GM23338 (cell line): Measurements from ENCODE around the gene SYNPO2. TPM values are rescaled to one million over a fixed set of nuclear protein-coding genes. Genes with fewer than 3 reads are reported as not detected.

Source experiments
- ATAC-seq: fragments of 200-7000 bp; cut with Tn5 transposase; 3 replicates; pipeline ENCODE4 v1.9.1; 2020
- DNase-seq: peaks from one replicate; pipeline ENCODE4 v3.0.0-alpha.2; 2015; ENCODE audit warnings: low spot score
- H2AFZ ChIP-seq: fragments of 200-600 bp; sonication (generic); 2 replicates; pipeline ENCODE4 v1.8.0; 2016; ENCODE audit warnings: antibody characterized with exemption, mild to moderate bottlenecking, moderate library complexity
- H3F3A ChIP-seq: fragments of 200-600 bp; sonication (generic); replicated peaks from 2 replicates; pipeline ENCODE4 v1.8.0; 2017; ENCODE audit warnings: antibody characterized with exemption, mixed run types, low read depth
- H3K27ac ChIP-seq: fragments of 200-600 bp; sonication (generic); 2 replicates; pipeline ENCODE4 v1.6.1; 2016; ENCODE audit warnings: low read depth
- H3K27me3 ChIP-seq: fragments of 200-600 bp; sonication (generic); 2 replicates; pipeline ENCODE4 v1.8.0; 2016; ENCODE audit warnings: mild to moderate bottlenecking, mixed run types, moderate library complexity; ENCODE audit not compliant: insufficient read depth
- H3K36me3 ChIP-seq: fragments of 200-600 bp; sonication (generic); 2 replicates; pipeline ENCODE4 v1.8.0; 2016; ENCODE audit warnings: mild to moderate bottlenecking; ENCODE audit not compliant: insufficient read depth
- H3K4me1 ChIP-seq: fragments of 200-600 bp; sonication (generic); 2 replicates; pipeline ENCODE4 v1.8.0; 2016; ENCODE audit warnings: mild to moderate bottlenecking, moderate library complexity; ENCODE audit not compliant: insufficient read depth
- H3K4me2 ChIP-seq: fragments of 200-600 bp; sonication (generic); 2 replicates; pipeline ENCODE4 v1.7.1; 2017; ENCODE audit warnings: mixed run types
- H3K4me3 ChIP-seq: fragments of 200-600 bp; sonication (generic); 2 replicates; pipeline ENCODE4 v1.6.1; 2016; ENCODE audit warnings: mixed run types
- H3K79me2 ChIP-seq: fragments of 200-600 bp; sonication (generic); replicated peaks from 2 replicates; pipeline ENCODE4 v1.8.0; 2017; ENCODE audit warnings: mild to moderate bottlenecking; ENCODE audit not compliant: insufficient read depth
- H3K9me2 ChIP-seq: fragments of 200-600 bp; sonication (generic); 2 replicates; pipeline ENCODE4 v1.8.0; 2017; ENCODE audit not compliant: insufficient read depth
- H4K20me1 ChIP-seq: fragments of 200-600 bp; sonication (generic); replicated peaks from 2 replicates; pipeline ENCODE4 v1.8.0; 2017; ENCODE audit warnings: mild to moderate bottlenecking; ENCODE audit not compliant: insufficient read depth
- H3K27ac Mint-ChIP-seq: 2 replicates; pipeline ENCODE4 v1.8.0; 2020; ENCODE audit warnings: inconsistent platforms, mild to moderate bottlenecking, moderate library complexity, mixed read lengths
- H3K27me3 Mint-ChIP-seq: 3 replicates; pipeline ENCODE4 v1.8.0; 2022; ENCODE audit warnings: low read depth, mild to moderate bottlenecking, moderate library complexity, mixed read lengths, inconsistent platforms; ENCODE audit not compliant: insufficient read depth, poor library complexity
- H3K36me3 Mint-ChIP-seq: 3 replicates; pipeline ENCODE4 v1.8.0; 2021; ENCODE audit warnings: low read depth, mild to moderate bottlenecking, inconsistent platforms, moderate library complexity, mixed read lengths
- H3K4me1 Mint-ChIP-seq: 3 replicates; pipeline ENCODE4 v1.8.0; 2020; ENCODE audit warnings: mild to moderate bottlenecking, inconsistent platforms, mixed read lengths
- H3K4me3 Mint-ChIP-seq: 3 replicates; pipeline ENCODE4 v1.8.0; 2021; ENCODE audit warnings: moderate library complexity, mild to moderate bottlenecking, inconsistent platforms, mixed read lengths
- H3K9me3 Mint-ChIP-seq: 3 replicates; pipeline ENCODE4 v1.8.0; 2020; ENCODE audit warnings: moderate library complexity, mild to moderate bottlenecking, inconsistent platforms, mixed read lengths
- CREB1 ChIP-seq: fragments of 250-450 bp; sonication (Bioruptor Pico); IDR thresholded peaks from 2 replicates; pipeline ENCODE4 v1.5.0; 2020; ENCODE audit warnings: low read depth, mild to moderate bottlenecking, moderate library complexity
- CTCF ChIP-seq, 2 experiments: fragments of 200-600 bp in 1 of 2; sonication (generic) in 1 of 2; conservative IDR thresholded peaks; 2 replicates each; pipeline versions ENCODE4 v1.5.1 to v1.6.1; 2016 to 2017; ENCODE audit warnings: antibody characterized with exemption in 2 of 2, low read depth in 2 of 2, mild to moderate bottlenecking in 2 of 2, moderate library complexity in 1 of 2
- JUNB ChIP-seq: IDR thresholded peaks from one replicate; pipeline ENCODE4 v1.6.1; 2016; ENCODE audit warnings: antibody characterized with exemption; ENCODE audit not compliant: unreplicated experiment
- NANOG ChIP-seq: IDR thresholded peaks from 2 replicates; pipeline ENCODE4 v1.6.1; 2016; ENCODE audit warnings: antibody characterized with exemption, borderline replicate concordance
- STAT1 ChIP-seq: IDR thresholded peaks from one replicate; pipeline ENCODE4 v1.6.1; 2016; ENCODE audit warnings: antibody characterized with exemption; ENCODE audit not compliant: unreplicated experiment
- ZNF114 ChIP-seq: fragments of 250-450 bp; sonication (Bioruptor Pico); IDR thresholded peaks from 2 replicates; pipeline ENCODE4 v1.5.0; 2020; ENCODE audit warnings: mild to moderate bottlenecking, moderate library complexity
- ZNF462 ChIP-seq: fragments of 250-450 bp; sonication (Bioruptor Pico); IDR thresholded peaks from 2 replicates; pipeline ENCODE4 v1.5.0; 2020; ENCODE audit warnings: mild to moderate bottlenecking, moderate library complexity
- polyA plus RNA-seq: library from polyadenylated mRNA; unstranded; fragments of >200 nt; fragmentation: Nextera tagmentation; extraction: Ambion mirVana; gene quantifications from 2 replicates; pipeline ENCODE4 v1.2.1, GENCODE V29; 2016
- total RNA-seq: library from RNA; depleted of rRNA; stranded (reverse); fragments of >200 nt; shearing (Covaris generic); gene quantifications from 2 replicates; pipeline ENCODE4 v1.2.3, GENCODE V29; 2014

Gene SYNPO2
- total and polyA plus RNA-seq, 2 experiments from 2014 or later: 2.1 to 3.4 TPM

DNA sequence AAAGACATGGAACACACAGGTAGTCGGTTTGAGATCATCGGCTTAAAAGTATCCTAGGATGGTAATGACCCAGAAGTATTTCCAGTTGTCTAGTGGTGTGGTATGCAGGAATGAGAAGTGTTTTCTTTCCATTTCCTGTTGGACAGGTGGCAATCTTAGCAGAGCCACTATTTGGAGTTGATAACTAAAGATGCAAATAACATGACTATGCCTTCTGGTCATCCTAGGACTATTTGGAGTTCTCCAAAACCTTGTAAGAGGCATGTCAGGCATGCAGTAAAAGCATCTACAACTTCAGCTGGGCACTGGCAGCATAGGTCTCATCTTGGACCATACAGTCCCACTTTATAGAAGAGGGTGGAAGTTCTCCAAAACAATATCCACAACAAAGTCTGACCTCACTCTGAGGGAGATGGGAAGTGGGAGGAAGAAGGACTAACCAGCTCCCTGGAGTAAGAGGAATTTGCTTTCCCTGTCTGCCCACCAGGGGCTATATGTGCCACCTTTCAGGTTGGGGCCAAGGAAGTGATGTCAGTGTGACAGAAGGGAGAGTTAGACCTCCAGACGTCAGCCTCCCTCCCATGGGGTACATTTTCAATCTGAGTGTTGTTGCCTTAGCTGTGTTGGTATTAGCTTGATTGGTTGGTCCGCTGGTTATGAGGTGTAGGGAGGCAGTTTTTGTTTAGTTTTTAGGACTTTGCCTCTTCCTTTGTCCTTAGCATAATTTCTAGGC is 145.8 kb downstream of the SYNPO2 start:
- no peaks in the 10 kb centered on the region for H3F3A ChIP-seq
- Mint-ChIP-seq H3K4me3 (no peak overlapping the region), H3K36me3 (peaks cover 8% of the 10 kb centered on the region), H3K4me1 (peaks cover 20% of the 10 kb centered on the region), H3K27ac (no peak overlapping the region), H3K27me3 (peaks cover 2% of the 10 kb centered on the region), H3K9me3 (no peaks in the 10 kb centered on the region)
- H3K9me2 ChIP-seq: 0 out of 2 replicates have a peak, but pooled peaks cover 3% of the 10 kb centered on the region
- H3K79me2 ChIP-seq: no peaks in the 10 kb centered on the region
- ATAC-seq (peak; percentile 84), DNase-seq (peak; percentile 59)
- H2AFZ ChIP-seq: no peak overlapping the region
- H4K20me1 ChIP-seq: no peaks in the 10 kb centered on the region
- H3K27ac ChIP-seq: no peak overlapping the region
- TF ChIP-seq ZNF114 (CRISPR knock-in tag): no peak
- TF ChIP-seq CTCF (conservative IDR thresholded peaks at IDR 0.05; ENCODE audit: low read depth in 2 of 2): peak; percentile 36 to 42
- peak; percentile 52 for TF ChIP-seq CREB1 (CRISPR knock-in tag)
- H3K4me3 ChIP-seq: no peak overlapping the region
- H3K27me3 ChIP-seq: no peaks in the 10 kb centered on the region
- no peaks in the 10 kb centered on the region for H3K36me3 ChIP-seq
- H3K4me1 ChIP-seq: peaks cover 33% of the 10 kb centered on the region
- no peak overlapping the region for H3K4me2 ChIP-seq

DNA sequence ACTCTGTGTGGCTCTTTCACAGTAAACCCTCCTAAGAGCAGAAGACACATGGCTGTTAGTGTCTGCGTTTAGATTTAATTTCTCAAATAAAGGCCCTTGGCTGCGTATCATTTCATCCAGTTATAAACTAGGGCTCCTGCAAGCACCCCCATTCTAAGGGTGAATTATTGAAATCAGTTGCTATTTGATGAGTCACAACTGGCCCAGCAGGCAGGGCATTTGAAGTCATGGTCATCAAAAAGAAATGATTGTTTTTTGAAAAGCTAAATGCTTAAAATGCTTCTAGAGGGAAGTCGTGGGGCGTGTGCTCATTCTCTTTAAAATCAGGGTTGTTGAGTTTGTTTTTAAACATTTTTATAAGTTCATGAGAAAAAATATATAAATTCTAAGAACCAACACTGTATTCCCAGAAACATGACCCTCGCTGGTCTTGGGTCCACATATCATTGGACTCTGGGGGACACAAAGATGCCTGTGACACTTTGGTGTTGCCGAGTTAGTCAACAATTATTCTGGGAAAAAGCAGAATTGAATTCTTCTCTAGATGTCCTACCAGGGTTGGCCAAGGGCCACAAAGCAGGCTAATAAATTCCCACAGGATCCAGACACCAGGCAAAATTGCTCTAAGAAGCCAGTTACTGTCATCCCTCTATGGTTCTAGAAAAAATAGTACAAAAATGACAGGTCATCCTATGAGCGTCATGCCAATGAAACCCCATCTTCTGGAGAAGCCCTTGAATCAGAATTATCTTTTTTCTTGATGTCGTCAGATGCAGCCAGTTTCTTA is 147.5 kb downstream of the SYNPO2 start:
- Mint-ChIP-seq H3K27ac (no peak overlapping the region), H3K9me3 (no peaks in the 10 kb centered on the region), H3K27me3 (peaks cover 2% of the 10 kb centered on the region), H3K4me1 (peaks cover 35% of the 10 kb centered on the region), H3K4me3 (no peak overlapping the region), H3K36me3 (peaks cover under 1% of the 10 kb centered on the region; the same call in 1 of the 3 replicates)
- DNase-seq: no peak
- no peaks in the 10 kb centered on the region for H4K20me1 ChIP-seq
- no peak overlapping the region for H3K27ac ChIP-seq
- H3K4me3 ChIP-seq: no peak overlapping the region
- no peaks in the 10 kb centered on the region for H3F3A ChIP-seq
- no peaks in the 10 kb centered on the region for H3K9me2 ChIP-seq
- ATAC-seq: no peak
- peak overlapping the region; percentile 17; the same call in 1 of the 2 replicates for H3K4me2 ChIP-seq
- H2AFZ ChIP-seq: no peak overlapping the region
- no peaks in the 10 kb centered on the region for H3K79me2 ChIP-seq
- H3K4me1 ChIP-seq: peaks cover 49% of the 10 kb centered on the region
- no peaks in the 10 kb centered on the region for H3K27me3 ChIP-seq
- no peaks in the 10 kb centered on the region for H3K36me3 ChIP-seq
- no peak for TF ChIP-seq JUNB
- TF ChIP-seq ZNF462: no peak
- no peak for TF ChIP-seq ZNF114 (CRISPR knock-in tag)
- no peak for TF ChIP-seq CTCF (conservative IDR thresholded peaks at IDR 0.05; ENCODE audit: low read depth in 2 of 2)
- TF ChIP-seq NANOG: no peak
- TF ChIP-seq CREB1 (CRISPR knock-in tag): no peak
- TF ChIP-seq STAT1: no peak
